Measurements from ENCODE around the gene LRMDA.

DNA sequence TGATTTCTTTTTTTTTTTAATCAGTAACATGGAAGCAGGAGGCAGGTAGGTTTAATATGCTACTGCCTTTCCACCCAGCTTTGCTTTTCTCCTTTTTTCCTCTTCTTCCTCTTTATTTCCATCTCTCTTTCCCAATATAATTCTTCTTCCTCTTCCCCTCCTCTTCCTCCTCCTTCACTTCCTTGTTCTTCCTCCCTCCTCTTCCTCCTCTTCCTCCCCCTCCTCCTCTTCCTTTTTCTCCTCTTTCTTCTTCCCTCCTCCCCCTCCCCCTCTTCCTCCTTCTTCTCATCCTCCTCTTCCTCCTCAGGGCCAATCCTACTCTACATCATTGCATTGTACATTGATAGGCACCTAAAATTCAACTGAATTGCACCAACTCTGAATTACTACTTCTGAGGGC, 41.2 kb upstream of the LRMDA start:
- no peak for TF ChIP-seq EZH2 (IDR thresholded peaks at IDR 0.05; ENCODE audit: borderline replicate concordance, insufficient read depth, low read depth, low read length, poor library complexity, severe bottlenecking)
- TF ChIP-seq, protein P1, sequence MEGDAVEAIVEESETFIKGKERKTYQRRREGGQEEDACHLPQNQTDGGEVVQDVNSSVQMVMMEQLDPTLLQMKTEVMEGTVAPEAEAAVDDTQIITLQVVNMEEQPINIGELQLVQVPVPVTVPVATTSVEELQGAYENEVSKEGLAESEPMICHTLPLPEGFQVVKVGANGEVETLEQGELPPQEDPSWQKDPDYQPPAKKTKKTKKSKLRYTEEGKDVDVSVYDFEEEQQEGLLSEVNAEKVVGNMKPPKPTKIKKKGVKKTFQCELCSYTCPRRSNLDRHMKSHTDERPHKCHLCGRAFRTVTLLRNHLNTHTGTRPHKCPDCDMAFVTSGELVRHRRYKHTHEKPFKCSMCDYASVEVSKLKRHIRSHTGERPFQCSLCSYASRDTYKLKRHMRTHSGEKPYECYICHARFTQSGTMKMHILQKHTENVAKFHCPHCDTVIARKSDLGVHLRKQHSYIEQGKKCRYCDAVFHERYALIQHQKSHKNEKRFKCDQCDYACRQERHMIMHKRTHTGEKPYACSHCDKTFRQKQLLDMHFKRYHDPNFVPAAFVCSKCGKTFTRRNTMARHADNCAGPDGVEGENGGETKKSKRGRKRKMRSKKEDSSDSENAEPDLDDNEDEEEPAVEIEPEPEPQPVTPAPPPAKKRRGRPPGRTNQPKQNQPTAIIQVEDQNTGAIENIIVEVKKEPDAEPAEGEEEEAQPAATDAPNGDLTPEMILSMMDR (IDR thresholded peaks at IDR 0.05), result no peak
